H1 (cell line): ENCODE data around the gene CORO6. TPM values are rescaled to one million over a fixed set of nuclear protein-coding genes. Genes with fewer than 3 reads are reported as not detected.

Experiments used
- CTCF ChIA-PET: fragments of 300-600 bp; sonication (Branson Sonifier 250); formaldehyde crosslinking; loops from one replicate; lab custom pipeline; 2021; ENCODE audit not compliant: partially characterized antibody; lab: Charles Lee
- POLR2A ChIA-PET: fragments of 300-600 bp; sonication (Branson Sonifier 250); formaldehyde crosslinking; loops from one replicate; lab custom pipeline; 2021; ENCODE audit warnings: inconsistent platforms; ENCODE audit not compliant: partially characterized antibody; lab: Charles Lee
- DNase-seq, 2 experiments: peaks; one replicate each; pipeline versions ENCODE4 v3.0.0 to v3.0.0-alpha.2; 2010 to 2022; ENCODE audit warnings: low spot score in 2 of 2, low read depth in 1 of 2, mixed read lengths in 1 of 2
- FAIRE-seq: peaks from 2 replicates; lab custom pipeline; 2011; peaks lifted over from hg19 to GRCh38; lab: Jason Lieb, UNC
- H2AFZ ChIP-seq: 2 replicates; pipeline ENCODE4 v1.8.1; 2012; ENCODE audit warnings: low read length, inconsistent platforms
- H2AK5ac ChIP-seq: 2 replicates; pipeline ENCODE4 v1.6.1; 2013; ENCODE audit warnings: low read depth, low read length
- H2BK120ac ChIP-seq: replicated peaks from 2 replicates; pipeline ENCODE3; 2013; ENCODE audit warnings: low read depth, low read length, inconsistent platforms
- H2BK12ac ChIP-seq: 2 replicates; pipeline ENCODE4 v1.6.1; 2013; ENCODE audit warnings: low read depth, low read length
- H2BK15ac ChIP-seq: 2 replicates; pipeline ENCODE4 v1.6.1; 2013; ENCODE audit warnings: low read length
- H2BK20ac ChIP-seq: 2 replicates; pipeline ENCODE4 v1.6.1; 2013; ENCODE audit warnings: low read length
- H2BK5ac ChIP-seq: 2 replicates; pipeline ENCODE4 v1.6.1; 2013; ENCODE audit warnings: low read depth, low read length
- H3K14ac ChIP-seq: 2 replicates; pipeline ENCODE4 v1.6.1; 2013; ENCODE audit warnings: inconsistent platforms; ENCODE audit not compliant: insufficient read length
- H3K18ac ChIP-seq: 2 replicates; pipeline ENCODE4 v1.6.1; 2013; ENCODE audit warnings: low read length; ENCODE audit errors: extremely low read depth
- H3K23ac ChIP-seq: 2 replicates; pipeline ENCODE4 v1.6.1; 2013; ENCODE audit warnings: inconsistent platforms; ENCODE audit not compliant: insufficient read length
- H3K23me2 ChIP-seq: 2 replicates; pipeline ENCODE4 v1.6.1; 2013; ENCODE audit warnings: low read depth, low read length
- H3K27ac ChIP-seq: 2 replicates; pipeline ENCODE4 v1.6.1; 2011; ENCODE audit warnings: low read depth, low read length, inconsistent platforms
- H3K27me3 ChIP-seq, 4 experiments: replicated peaks in 1 of 4; 1 replicate in 1 of 4; 2 replicates in 3 of 4; pipeline versions ENCODE4 v1.6.1 to v1.8.1; 2011 to 2013; ENCODE audit warnings: low read length in 3 of 4, mild to moderate bottlenecking in 3 of 4, inconsistent platforms in 2 of 4, mixed read lengths in 2 of 4, moderate library complexity in 1 of 4; ENCODE audit not compliant: control insufficient read depth in 3 of 4, insufficient read depth in 3 of 4; ENCODE audit errors: extremely low read depth in 1 of 4
- H3K36me3 ChIP-seq, 4 experiments: 2 replicates each; pipeline versions ENCODE4 v1.6.1 to v1.8.1; 2011 to 2013; ENCODE audit warnings: mild to moderate bottlenecking in 4 of 4, low read length in 3 of 4, moderate library complexity in 2 of 4, control low read depth in 1 of 4, inconsistent platforms in 1 of 4; ENCODE audit not compliant: insufficient read depth in 4 of 4, control insufficient read depth in 2 of 4
- H3K4ac ChIP-seq: replicated peaks from 2 replicates; pipeline ENCODE3; 2013; ENCODE audit warnings: low read length, low read depth, mixed read lengths, inconsistent platforms; ENCODE audit not compliant: insufficient read length
- H3K4me1 ChIP-seq, 4 experiments: replicated peaks in 1 of 4; 1 replicate in 1 of 4; 2 replicates in 3 of 4; pipeline versions ENCODE4 v1.6.1 to v1.8.1; 2011 to 2013; ENCODE audit warnings: low read length in 3 of 4, inconsistent platforms in 2 of 4, mixed read lengths in 1 of 4; ENCODE audit not compliant: insufficient read depth in 4 of 4, control insufficient read depth in 3 of 4
- H3K4me2 ChIP-seq, 2 experiments: 2 replicates each; pipeline versions ENCODE4 v1.6.1 to v1.8.1; 2011 to 2013; ENCODE audit warnings: low read depth in 2 of 2, low read length in 2 of 2, control low read depth in 1 of 2, inconsistent platforms in 1 of 2, mild to moderate bottlenecking in 1 of 2; ENCODE audit not compliant: insufficient read depth in 1 of 2
- H3K4me3 ChIP-seq, 4 experiments: fragments of 200-600, 300-600 bp in 1 of 4; sonication (generic), shearing (Covaris generic), sonication (Bioruptor Twin) in 1 of 4; 2 replicates each; pipeline versions ENCODE4 v1.5.1 to v1.8.1; 2011 to 2016; ENCODE audit warnings: low read length in 4 of 4, low read depth in 3 of 4, control low read depth in 2 of 4, inconsistent platforms in 2 of 4, mild to moderate bottlenecking in 2 of 4, mixed read lengths in 1 of 4, moderate library complexity in 1 of 4; ENCODE audit not compliant: insufficient read depth in 2 of 4; ENCODE audit errors: extremely low read depth in 1 of 4
- H3K56ac ChIP-seq: replicated peaks from 2 replicates; pipeline ENCODE3; 2013; ENCODE audit warnings: low read depth, mild to moderate bottlenecking, mixed read lengths, low read length, inconsistent platforms; ENCODE audit not compliant: insufficient read length
- H3K79me1 ChIP-seq: 2 replicates; pipeline ENCODE4 v1.6.1; 2013; ENCODE audit warnings: low read depth, low read length, control low read depth
- H3K79me2 ChIP-seq, 2 experiments: 2 replicates each; pipeline versions ENCODE4 v1.6.1 to v1.8.1; 2012 to 2013; ENCODE audit warnings: low read length in 2 of 2, mild to moderate bottlenecking in 2 of 2, inconsistent platforms in 1 of 2; ENCODE audit not compliant: insufficient read depth in 2 of 2, control insufficient read depth in 1 of 2
- H3K9ac ChIP-seq, 4 experiments: replicated peaks in 1 of 4; 1 replicate in 1 of 4; 2 replicates in 3 of 4; pipeline versions ENCODE4 v1.6.1 to v1.8.1; 2011 to 2013; ENCODE audit warnings: low read depth in 3 of 4, low read length in 3 of 4, control low read depth in 2 of 4, mild to moderate bottlenecking in 2 of 4, moderate library complexity in 2 of 4, inconsistent platforms in 1 of 4; ENCODE audit errors: extremely low read depth in 1 of 4
- H3K9me3 ChIP-seq, 2 experiments: 2 replicates each; pipeline versions ENCODE4 v1.6.1 to v1.8.1; 2012 to 2013; ENCODE audit warnings: mild to moderate bottlenecking in 2 of 2, moderate library complexity in 2 of 2, control low read depth in 1 of 2, inconsistent platforms in 1 of 2, low read depth in 1 of 2, low read length in 1 of 2, mixed read lengths in 1 of 2; ENCODE audit not compliant: insufficient read depth in 2 of 2
- H4K20me1 ChIP-seq, 2 experiments: replicated peaks in 1 of 2; 2 replicates each; pipeline versions ENCODE3 to v1.8.1; 2011 to 2013; ENCODE audit warnings: inconsistent platforms in 2 of 2, low read length in 2 of 2, mild to moderate bottlenecking in 1 of 2; ENCODE audit not compliant: insufficient read depth in 2 of 2, control insufficient read depth in 1 of 2
- H4K5ac ChIP-seq: 2 replicates; pipeline ENCODE4 v1.6.1; 2013; ENCODE audit warnings: low read length, low read depth, mixed read lengths, inconsistent platforms; ENCODE audit not compliant: insufficient read length
- H4K8ac ChIP-seq: 2 replicates; pipeline ENCODE4 v1.8.0; 2013; ENCODE audit warnings: mild to moderate bottlenecking, moderate library complexity, low read length, inconsistent platforms; ENCODE audit not compliant: insufficient read depth; ENCODE audit errors: extremely low read depth
- H4K91ac ChIP-seq: replicated peaks from 2 replicates; pipeline ENCODE3; 2013; ENCODE audit warnings: low read length, mixed read lengths, inconsistent platforms; ENCODE audit not compliant: insufficient read length
- YY1 ChIP-seq: IDR thresholded peaks from 2 replicates; pipeline ENCODE4 v1.6.1; 2011; ENCODE audit warnings: low read depth, mild to moderate bottlenecking, low read length
- WGBS, 2 experiments: shearing (Covaris generic) in 1 of 2; methylation state at CpG; one replicate each; pipeline versions ENCODE4 v1.1.6 to v1.1.7; 2013 to 2015; ENCODE audit warnings: low lambda C conversion rate in 2 of 2, mixed read lengths in 2 of 2, inconsistent platforms in 1 of 2, low coverage in 1 of 2, missing lambda C conversion rate in 1 of 2; ENCODE audit not compliant: insufficient replicate concordance in 2 of 2, insufficient coverage in 1 of 2, insufficient read length in 1 of 2; ENCODE audit errors: extremely low coverage in 1 of 2, missing lambda C conversion rate in 1 of 2; 5-methylcytosine and 5-hydroxymethylcytosine counted together
- polyA plus RNA-seq, 7 experiments: library from polyadenylated mRNA; depleted of rRNA in 3 of 7; stranded (reverse) in 5 of 7; unstranded in 2 of 7; fragments of >200 nt in 5 of 7; fragments of 200-250 nt in 2 of 7; gene quantifications; 1 replicate in 5 of 7; 2 replicates in 1 of 7; 4 replicates in 1 of 7; pipeline versions ENCODE4 v1.2.1 to v1.2.3, GENCODE V29; 2011 to 2013; ENCODE audit warnings: missing spikeins in 2 of 7, mixed read lengths in 2 of 7
- total RNA-seq: library from RNA; stranded (reverse); fragmentation: NEBNext Ultra II Directional; extraction: Animal tissue kit (Norgen Biotek cat#: 25700); gene quantifications from 2 replicates; pipeline ENCODE4 v1.2.1, GENCODE V29; 2021
- TF ChIP-seq, protein P1 (sequence below): IDR thresholded peaks from 2 replicates; pipeline ENCODE4 v1.6.1; 2012; ENCODE audit warnings: low read length, inconsistent platforms
- TF ChIP-seq, protein P2 (sequence below), 3 experiments: IDR thresholded peaks; 1 replicate in 2 of 3; 2 replicates in 1 of 3; pipeline versions ENCODE4 v1.5.1 to v1.6.1; 2011; ENCODE audit warnings: low read length in 3 of 3, mild to moderate bottlenecking in 3 of 3, inconsistent platforms in 2 of 3, low read depth in 1 of 3, moderate library complexity in 1 of 3; ENCODE audit not compliant: insufficient read depth in 1 of 3; ENCODE audit errors: control extremely low read depth in 1 of 3
- TF ChIP-seq, protein P3 (sequence below): IDR thresholded peaks from 2 replicates; pipeline ENCODE4 v1.6.1; 2011; ENCODE audit warnings: low read length, improper control_type of control experiment

Gene CORO6
- total and polyA plus RNA-seq, 2 of the 8 experiments (the other 6 are each of a cell fraction or from before 2014, with no cell fraction given), result 2.5 to 8.6 TPM

DNA sequence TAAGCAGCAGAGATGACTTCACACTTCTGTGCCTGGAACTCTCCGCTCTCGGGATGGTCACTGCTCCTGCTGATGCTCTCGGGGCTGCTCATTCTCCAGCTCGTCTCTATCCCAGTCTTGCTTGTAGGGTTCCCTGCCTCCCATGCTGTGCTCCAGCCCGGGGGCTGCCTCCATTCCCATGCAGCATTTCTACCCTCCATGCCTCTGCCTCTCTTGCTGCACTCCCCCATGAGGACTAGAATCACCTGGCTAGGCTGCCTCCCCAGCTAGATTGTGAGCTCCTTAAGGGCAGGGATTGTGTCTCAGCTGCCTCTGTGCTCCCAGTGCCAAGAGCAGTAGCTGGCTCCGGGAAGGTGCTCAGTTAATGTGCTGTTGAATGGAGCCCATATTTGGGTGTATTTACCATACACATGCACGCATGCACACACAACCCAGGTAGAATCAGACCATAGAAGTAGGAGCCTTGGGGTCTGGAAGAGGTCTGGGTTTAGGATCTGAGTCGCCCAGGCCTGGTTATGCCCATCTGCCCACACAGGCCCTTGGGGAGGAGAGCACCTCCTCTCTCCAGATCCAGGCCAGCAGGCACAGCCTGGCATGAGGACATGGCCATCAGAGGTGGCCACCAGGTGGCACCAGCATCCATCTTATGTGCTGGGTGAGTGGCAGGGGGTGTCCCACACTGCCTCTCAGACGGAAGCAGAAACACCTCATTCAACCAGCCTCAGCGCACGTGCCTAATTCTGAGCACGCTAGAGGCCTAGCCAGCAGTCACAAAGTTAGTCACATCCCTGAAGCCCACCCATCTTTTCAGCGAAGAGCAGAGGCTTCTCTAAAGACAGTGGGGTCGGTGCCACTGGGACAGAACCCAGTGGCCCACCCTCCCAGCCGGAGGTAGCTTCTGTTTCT is 42.6 kb downstream of the CORO6 start:
- Histone ChIP-seq H3K4me3 (no peak overlapping the region), H3K56ac (no peak overlapping the region), H3K14ac (no peak overlapping the region), H3K4me2 (no peak overlapping the region), H2AFZ (no peak overlapping the region), H3K9ac (no peak overlapping the region), H3K23me2 (no peaks in the 10 kb centered on the region), H4K8ac (no peak overlapping the region), H2BK15ac (no peak overlapping the region), H3K27ac (no peak overlapping the region), H4K5ac (no peak overlapping the region), H4K20me1 (peaks cover 0 to 13% of the 10 kb centered on the region in 2 experiments), H2BK120ac (no peak overlapping the region), H2BK5ac (no peak overlapping the region), H3K79me2 (peaks cover 0 to 5% of the 10 kb centered on the region in 2 experiments; a peak in 1 of 4 replicates), H3K23ac (no peak overlapping the region), H4K91ac (no peak overlapping the region), H3K36me3 (peaks cover 8 to 26% (median 14%) of the 10 kb centered on the region in 4 experiments; a peak in 6 of 8 replicates), H3K4ac (no peak overlapping the region), H3K18ac (no peak overlapping the region), H3K9me3 (no peaks in the 10 kb centered on the region), H2AK5ac (no peak overlapping the region), H2BK12ac (no peak overlapping the region), H3K79me1 (peaks cover 3% of the 10 kb centered on the region; the same call in 1 of the 2 replicates), H2BK20ac (no peak overlapping the region), H3K27me3 (no peaks in the 10 kb centered on the region), H3K4me1 (peaks cover 2 to 11% (median 5%) of the 10 kb centered on the region in 4 experiments; a peak in 6 of 7 replicates)
- DNase-seq, result peak in 1 of 2 experiments; percentile 92
- ChIA-PET POLR2A (interaction anchor here (1.0 to 5.1 kb wide), 3 partner anchors 12 to 17 kb away, joined by 3 to 19 read pairs (median 4); partner anchors contain the start of gene ANKRD13B), CTCF (interaction anchor here (0.7 to 15.3 kb wide), 18 partner anchors 8 to 513 kb away, joined by 3 to 193 read pairs (median 5); partner anchors contain the start of genes ABHD15, ANKRD13B, CORO6 and TP53I13)
- WGBS, 2 experiments, result 74% methylated on average over 15 of the region's 15 CpGs; no CpG with 5 or more reads in 1 of the 2 experiments
- peak; percentile 99 for FAIRE-seq
- TF ChIP-seq, protein P1, sequence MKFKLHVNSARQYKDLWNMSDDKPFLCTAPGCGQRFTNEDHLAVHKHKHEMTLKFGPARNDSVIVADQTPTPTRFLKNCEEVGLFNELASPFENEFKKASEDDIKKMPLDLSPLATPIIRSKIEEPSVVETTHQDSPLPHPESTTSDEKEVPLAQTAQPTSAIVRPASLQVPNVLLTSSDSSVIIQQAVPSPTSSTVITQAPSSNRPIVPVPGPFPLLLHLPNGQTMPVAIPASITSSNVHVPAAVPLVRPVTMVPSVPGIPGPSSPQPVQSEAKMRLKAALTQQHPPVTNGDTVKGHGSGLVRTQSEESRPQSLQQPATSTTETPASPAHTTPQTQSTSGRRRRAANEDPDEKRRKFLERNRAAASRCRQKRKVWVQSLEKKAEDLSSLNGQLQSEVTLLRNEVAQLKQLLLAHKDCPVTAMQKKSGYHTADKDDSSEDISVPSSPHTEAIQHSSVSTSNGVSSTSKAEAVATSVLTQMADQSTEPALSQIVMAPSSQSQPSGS, result no peak
- peak; percentile 26; the same call in 1 of the 2 replicates for TF ChIP-seq YY1
- TF ChIP-seq, protein P2, sequence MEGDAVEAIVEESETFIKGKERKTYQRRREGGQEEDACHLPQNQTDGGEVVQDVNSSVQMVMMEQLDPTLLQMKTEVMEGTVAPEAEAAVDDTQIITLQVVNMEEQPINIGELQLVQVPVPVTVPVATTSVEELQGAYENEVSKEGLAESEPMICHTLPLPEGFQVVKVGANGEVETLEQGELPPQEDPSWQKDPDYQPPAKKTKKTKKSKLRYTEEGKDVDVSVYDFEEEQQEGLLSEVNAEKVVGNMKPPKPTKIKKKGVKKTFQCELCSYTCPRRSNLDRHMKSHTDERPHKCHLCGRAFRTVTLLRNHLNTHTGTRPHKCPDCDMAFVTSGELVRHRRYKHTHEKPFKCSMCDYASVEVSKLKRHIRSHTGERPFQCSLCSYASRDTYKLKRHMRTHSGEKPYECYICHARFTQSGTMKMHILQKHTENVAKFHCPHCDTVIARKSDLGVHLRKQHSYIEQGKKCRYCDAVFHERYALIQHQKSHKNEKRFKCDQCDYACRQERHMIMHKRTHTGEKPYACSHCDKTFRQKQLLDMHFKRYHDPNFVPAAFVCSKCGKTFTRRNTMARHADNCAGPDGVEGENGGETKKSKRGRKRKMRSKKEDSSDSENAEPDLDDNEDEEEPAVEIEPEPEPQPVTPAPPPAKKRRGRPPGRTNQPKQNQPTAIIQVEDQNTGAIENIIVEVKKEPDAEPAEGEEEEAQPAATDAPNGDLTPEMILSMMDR (IDR thresholded peaks at IDR 0.05; ENCODE audit: control extremely low read depth in 1 of 3, insufficient read depth in 1 of 3, low read depth in 1 of 3, low read length in 3 of 3), result peak; percentile 90 to 99 (median 98)
- TF ChIP-seq, protein P3, sequence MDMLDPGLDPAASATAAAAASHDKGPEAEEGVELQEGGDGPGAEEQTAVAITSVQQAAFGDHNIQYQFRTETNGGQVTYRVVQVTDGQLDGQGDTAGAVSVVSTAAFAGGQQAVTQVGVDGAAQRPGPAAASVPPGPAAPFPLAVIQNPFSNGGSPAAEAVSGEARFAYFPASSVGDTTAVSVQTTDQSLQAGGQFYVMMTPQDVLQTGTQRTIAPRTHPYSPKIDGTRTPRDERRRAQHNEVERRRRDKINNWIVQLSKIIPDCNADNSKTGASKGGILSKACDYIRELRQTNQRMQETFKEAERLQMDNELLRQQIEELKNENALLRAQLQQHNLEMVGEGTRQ, result peak; percentile 39; the same call in 1 of the 2 replicates
